HG02840 (cell line): ENCODE results near the gene SEC11A.
"Not testable (repeated sequence)": the region's sequence is repeated elsewhere in the genome, so short reads cannot be mapped to it uniquely, and the experiment has no call there.

Experiments
- ATAC-seq: cut with Tn5 transposase; IDR thresholded peaks from one replicate; pipeline ENCODE4 v1.9.1; 2021; ENCODE audit warnings: mild to moderate bottlenecking, moderate library complexity, moderate number of reproducible peaks; ENCODE audit not compliant: unreplicated experiment, low FRiP score

The SEC11A gene

GRCh38 chr15:84686446-84686845 is 29.5 kb downstream of the SEC11A start:
- ATAC-seq = not testable (repeated sequence)

GRCh38 chr15:84685304-84685703 is 30.6 kb downstream of the SEC11A start:
- ATAC-seq = no peak

- ATAC-seq = no peak
These were observed 31.8 kb downstream of the SEC11A start for GRCh38 chr15:84684092-84684491.

GRCh38 chr15:84681831-84682230 is 34.1 kb downstream of the SEC11A start:
- no peak for ATAC-seq

GRCh38 chr15:84671211-84671610 is 44.7 kb downstream of the SEC11A start:
- ATAC-seq = no peak

- no peak for ATAC-seq
These were observed 46.2 kb downstream of the SEC11A start for GRCh38 chr15:84669726-84670125.

GRCh38 chr15:84668221-84668982 is 47.5 kb downstream of the SEC11A start:
- ATAC-seq = no peak

GRCh38 chr15:84666373-84666772 is 49.6 kb downstream of the SEC11A start:
- ATAC-seq = no peak

GRCh38 chr15:84661001-84661400 is 54.9 kb downstream of the SEC11A start:
- ATAC-seq = no peak

- ATAC-seq = no peak
These were observed 55.8 kb downstream of the SEC11A start for GRCh38 chr15:84659904-84660781.

GRCh38 chr15:84658788-84659411 is 57.0 kb downstream of the SEC11A start:
- no peak for ATAC-seq

GRCh38 chr15:84658080-84658787 is 57.7 kb downstream of the SEC11A start, which contains the start of gene NMB:
Gene NMB (minus strand): TSS chr15:84658199. CDS start chr15:84658152, 47 bp downstream.
- peak; percentile 55 for ATAC-seq

- ATAC-seq = no peak
These were observed 58.2 kb downstream of the SEC11A start for GRCh38 chr15:84657748-84658079.

- ATAC-seq = no peak
These were observed 59.0 kb downstream of the SEC11A start for GRCh38 chr15:84656972-84657371.

GRCh38 chr15:84654689-84655453 is 61.1 kb downstream of the SEC11A start:
- no peak for ATAC-seq

GRCh38 chr15:84653910-84654688 is 61.8 kb downstream of the SEC11A start, which contains the start of gene WDR73:
Gene WDR73 (minus strand): TSS chr15:84654283. CDS start chr15:84654274, 9 bp downstream.
- ATAC-seq = peak; percentile 84

GRCh38 chr15:84653584-84653909 is 62.4 kb downstream of the SEC11A start:
- ATAC-seq = peak; percentile 3

GRCh38 chr15:84649706-84650105 is 66.2 kb downstream of the SEC11A start:
- no peak for ATAC-seq

GRCh38 chr15:84648539-84648938 is 67.4 kb downstream of the SEC11A start:
- no peak for ATAC-seq
